ENCODE data around the gene RTTN.

Gene RTTN

GRCh38 chr18:69974365-69974764, 231.1 kb downstream of the RTTN start:
- H3K9me3 ChIP-seq (ENCODE audit: control extremely low read depth in 1 of 5, control insufficient read depth in 4 of 5, insufficient read depth in 2 of 5, low read depth in 1 of 5, low read length in 4 of 5), result peaks cover 0 to 23% (median 3%) of the 10 kb centered on the region in 5 experiments

GRCh38 chr18:69969491-69969890, 236.0 kb downstream of the RTTN start:
- Histone ChIP-seq H3K4me3 (ENCODE audit: control insufficient read depth in 1 of 7, extremely low read depth in 1 of 7, insufficient read depth in 4 of 7, low read depth in 2 of 7, low read length in 6 of 7) (no peak overlapping the region), H3K4me1 (ENCODE audit: control extremely low read depth in 1 of 4, control insufficient read depth in 4 of 4, insufficient read depth in 4 of 4, low read length in 3 of 4) (no peaks in the 10 kb centered on the region), H3K27ac (ENCODE audit: insufficient read depth in 1 of 2, low read depth in 1 of 2, low read length in 2 of 2, poor library complexity in 1 of 2, severe bottlenecking in 2 of 2) (no peak overlapping the region), H3K9me3 (ENCODE audit: control extremely low read depth in 1 of 5, control insufficient read depth in 4 of 5, insufficient read depth in 2 of 5, low read depth in 1 of 5, low read length in 4 of 5) (peaks cover 0 to 8% (median 0%) of the 10 kb centered on the region in 5 experiments), H3K36me3 (ENCODE audit: control insufficient read depth in 4 of 4, insufficient read depth in 4 of 4, low read length in 3 of 4) (no peaks in the 10 kb centered on the region), H3K27me3 (replicated peaks in 2 of 5; ENCODE audit: control insufficient read depth in 4 of 5, insufficient read depth in 5 of 5, low read length in 4 of 5) (no peaks in the 10 kb centered on the region)
- ChIA-PET POLR2A (no interaction called here), CTCF (no interaction called here)
- no peak for DNase-seq
- WGBS (ENCODE audit: insufficient coverage), result no CpG with 5 or more reads among the region's 2 CpGs

More at GRCh38 chr18:69974365-69974764, 231.1 kb downstream of the RTTN start:
- peaks cover 0 to 8% (median 0%) of the 10 kb centered on the region in 4 experiments for H3K36me3 ChIP-seq (ENCODE audit: control insufficient read depth in 4 of 4, insufficient read depth in 4 of 4, low read length in 3 of 4)
- H3K27me3 ChIP-seq (replicated peaks in 2 of 5; ENCODE audit: control insufficient read depth in 4 of 5, insufficient read depth in 5 of 5, low read length in 4 of 5), result no peaks in the 10 kb centered on the region
- H3K4me1 ChIP-seq (ENCODE audit: control extremely low read depth in 1 of 4, control insufficient read depth in 4 of 4, insufficient read depth in 4 of 4, low read length in 3 of 4), result no peaks in the 10 kb centered on the region
- CTCF ChIA-PET, result no interaction called here
- no peak overlapping the region for H3K4me3 ChIP-seq (ENCODE audit: control insufficient read depth in 1 of 7, extremely low read depth in 1 of 7, insufficient read depth in 4 of 7, low read depth in 2 of 7, low read length in 6 of 7)
- WGBS (ENCODE audit: insufficient coverage), result 100% methylated on average over 1 of the region's 1 CpG
- no peak for DNase-seq
- no peak overlapping the region for H3K27ac ChIP-seq (ENCODE audit: insufficient read depth in 1 of 2, low read depth in 1 of 2, low read length in 2 of 2, poor library complexity in 1 of 2, severe bottlenecking in 2 of 2)
- POLR2A ChIA-PET, result no interaction called here

GRCh38 chr18:69968039-69968438, 237.4 kb downstream of the RTTN start:
- POLR2A ChIA-PET, result no interaction called here
- Histone ChIP-seq H3K27me3 (replicated peaks in 2 of 5; ENCODE audit: control insufficient read depth in 4 of 5, insufficient read depth in 5 of 5, low read length in 4 of 5) (no peaks in the 10 kb centered on the region), H3K27ac (ENCODE audit: insufficient read depth in 1 of 2, low read depth in 1 of 2, low read length in 2 of 2, poor library complexity in 1 of 2, severe bottlenecking in 2 of 2) (no peak overlapping the region), H3K9me3 (ENCODE audit: control extremely low read depth in 1 of 5, control insufficient read depth in 4 of 5, insufficient read depth in 2 of 5, low read depth in 1 of 5, low read length in 4 of 5) (peaks cover 0 to 5% (median 0%) of the 10 kb centered on the region in 5 experiments), H3K36me3 (ENCODE audit: control insufficient read depth in 4 of 4, insufficient read depth in 4 of 4, low read length in 3 of 4) (no peaks in the 10 kb centered on the region), H3K4me1 (ENCODE audit: control extremely low read depth in 1 of 4, control insufficient read depth in 4 of 4, insufficient read depth in 4 of 4, low read length in 3 of 4) (no peaks in the 10 kb centered on the region), H3K4me3 (ENCODE audit: control insufficient read depth in 1 of 7, extremely low read depth in 1 of 7, insufficient read depth in 4 of 7, low read depth in 2 of 7, low read length in 6 of 7) (no peak overlapping the region)
- CTCF ChIA-PET, result interaction anchor here (0.9 kb wide), 1 partner anchor 32 kb away, joined by 3 read pairs; no protein-coding TSS in a partner anchor
- 98% methylated on average over 7 of the region's 8 CpGs for WGBS (ENCODE audit: insufficient coverage)
- no peak for DNase-seq

GRCh38 chr18:69963196-69963595, 242.3 kb downstream of the RTTN start:
- ChIA-PET CTCF (no interaction called here), POLR2A (no interaction called here)
- WGBS (ENCODE audit: insufficient coverage), result 100% methylated on average over 3 of the region's 4 CpGs

GRCh38 chr18:69961718-69962117, 243.8 kb downstream of the RTTN start:
- Histone ChIP-seq H3K27ac (ENCODE audit: insufficient read depth in 1 of 2, low read depth in 1 of 2, low read length in 2 of 2, poor library complexity in 1 of 2, severe bottlenecking in 2 of 2) (no peak overlapping the region), H3K36me3 (ENCODE audit: control insufficient read depth in 4 of 4, insufficient read depth in 4 of 4, low read length in 3 of 4) (peaks cover 0 to 2% (median 0%) of the 10 kb centered on the region in 4 experiments), H3K9me3 (ENCODE audit: control extremely low read depth in 1 of 5, control insufficient read depth in 4 of 5, insufficient read depth in 2 of 5, low read depth in 1 of 5, low read length in 4 of 5) (no peaks in the 10 kb centered on the region), H3K4me3 (ENCODE audit: control insufficient read depth in 1 of 7, extremely low read depth in 1 of 7, insufficient read depth in 4 of 7, low read depth in 2 of 7, low read length in 6 of 7) (no peak overlapping the region), H3K27me3 (replicated peaks in 2 of 5; ENCODE audit: control insufficient read depth in 4 of 5, insufficient read depth in 5 of 5, low read length in 4 of 5) (no peaks in the 10 kb centered on the region), H3K4me1 (ENCODE audit: control extremely low read depth in 1 of 4, control insufficient read depth in 4 of 4, insufficient read depth in 4 of 4, low read length in 3 of 4) (peaks cover 0 to 8% (median 3%) of the 10 kb centered on the region in 4 experiments)
- peak; percentile 11 to 60 (median 35) for DNase-seq
- ChIA-PET POLR2A (no interaction called here), CTCF (interaction anchor here (0.5 kb wide), 1 partner anchor 122 kb away, joined by 3 read pairs; no protein-coding TSS in a partner anchor)
- WGBS (ENCODE audit: insufficient coverage), result 100% methylated on average over 3 of the region's 3 CpGs

More at GRCh38 chr18:69963196-69963595, 242.3 kb downstream of the RTTN start:
- DNase-seq, result no peak
- Histone ChIP-seq H3K9me3 (ENCODE audit: control extremely low read depth in 1 of 5, control insufficient read depth in 4 of 5, insufficient read depth in 2 of 5, low read depth in 1 of 5, low read length in 4 of 5) (no peaks in the 10 kb centered on the region), H3K36me3 (ENCODE audit: control insufficient read depth in 4 of 4, insufficient read depth in 4 of 4, low read length in 3 of 4) (peaks cover 0 to 2% (median 0%) of the 10 kb centered on the region in 4 experiments), H3K4me1 (ENCODE audit: control extremely low read depth in 1 of 4, control insufficient read depth in 4 of 4, insufficient read depth in 4 of 4, low read length in 3 of 4) (peaks cover 0 to 8% (median 3%) of the 10 kb centered on the region in 4 experiments), H3K27ac (ENCODE audit: insufficient read depth in 1 of 2, low read depth in 1 of 2, low read length in 2 of 2, poor library complexity in 1 of 2, severe bottlenecking in 2 of 2) (no peak overlapping the region), H3K4me3 (ENCODE audit: control insufficient read depth in 1 of 7, extremely low read depth in 1 of 7, insufficient read depth in 4 of 7, low read depth in 2 of 7, low read length in 6 of 7) (no peak overlapping the region), H3K27me3 (replicated peaks in 2 of 5; ENCODE audit: control insufficient read depth in 4 of 5, insufficient read depth in 5 of 5, low read length in 4 of 5) (no peaks in the 10 kb centered on the region)

GRCh38 chr18:69958422-69958821, 247.1 kb downstream of the RTTN start:
- H3K4me1 ChIP-seq (ENCODE audit: control extremely low read depth in 1 of 4, control insufficient read depth in 4 of 4, insufficient read depth in 4 of 4, low read length in 3 of 4), result peaks cover 0 to 8% (median 3%) of the 10 kb centered on the region in 4 experiments
- ChIA-PET POLR2A (no interaction called here), CTCF (interaction anchor here (1.4 kb wide), 1 partner anchor 23 kb away, joined by 3 read pairs; no protein-coding TSS in a partner anchor)
- no peak overlapping the region for H3K4me3 ChIP-seq (ENCODE audit: control insufficient read depth in 1 of 7, extremely low read depth in 1 of 7, insufficient read depth in 4 of 7, low read depth in 2 of 7, low read length in 6 of 7)
- H3K27me3 ChIP-seq (replicated peaks in 2 of 5; ENCODE audit: control insufficient read depth in 4 of 5, insufficient read depth in 5 of 5, low read length in 4 of 5), result no peaks in the 10 kb centered on the region
- H3K36me3 ChIP-seq (ENCODE audit: control insufficient read depth in 4 of 4, insufficient read depth in 4 of 4, low read length in 3 of 4), result peaks cover 0 to 2% (median 0%) of the 10 kb centered on the region in 4 experiments
- WGBS (ENCODE audit: insufficient coverage), result 98% methylated on average over 5 of the region's 5 CpGs
- H3K9me3 ChIP-seq (ENCODE audit: control extremely low read depth in 1 of 5, control insufficient read depth in 4 of 5, insufficient read depth in 2 of 5, low read depth in 1 of 5, low read length in 4 of 5), result no peaks in the 10 kb centered on the region
- no peak for DNase-seq
- H3K27ac ChIP-seq (ENCODE audit: insufficient read depth in 1 of 2, low read depth in 1 of 2, low read length in 2 of 2, poor library complexity in 1 of 2, severe bottlenecking in 2 of 2), result no peak overlapping the region

- H3K4me3 ChIP-seq (ENCODE audit: control insufficient read depth in 1 of 7, extremely low read depth in 1 of 7, insufficient read depth in 4 of 7, low read depth in 2 of 7, low read length in 6 of 7), result no peak overlapping the region
- DNase-seq, result no peak
- H3K36me3 ChIP-seq (ENCODE audit: control insufficient read depth in 4 of 4, insufficient read depth in 4 of 4, low read length in 3 of 4), result peaks cover 0 to 2% (median 0%) of the 10 kb centered on the region in 4 experiments
- ChIA-PET POLR2A (no interaction called here), CTCF (no interaction called here)
- H3K27ac ChIP-seq (ENCODE audit: insufficient read depth in 1 of 2, low read depth in 1 of 2, low read length in 2 of 2, poor library complexity in 1 of 2, severe bottlenecking in 2 of 2), result no peak overlapping the region
- peaks cover 0 to 2% (median 0%) of the 10 kb centered on the region in 5 experiments for H3K9me3 ChIP-seq (ENCODE audit: control extremely low read depth in 1 of 5, control insufficient read depth in 4 of 5, insufficient read depth in 2 of 5, low read depth in 1 of 5, low read length in 4 of 5)
- H3K27me3 ChIP-seq (replicated peaks in 2 of 5; ENCODE audit: control insufficient read depth in 4 of 5, insufficient read depth in 5 of 5, low read length in 4 of 5), result no peaks in the 10 kb centered on the region
- peaks cover 0 to 8% (median 3%) of the 10 kb centered on the region in 4 experiments for H3K4me1 ChIP-seq (ENCODE audit: control extremely low read depth in 1 of 4, control insufficient read depth in 4 of 4, insufficient read depth in 4 of 4, low read length in 3 of 4)
- 95% methylated on average over 3 of the region's 3 CpGs for WGBS (ENCODE audit: insufficient coverage)
These were observed 247.7 kb downstream of the RTTN start for GRCh38 chr18:69957747-69958146.

Data from common myeloid progenitor, CD34-positive (primary cell).